ENCODE results near the gene FRAT1. TPM values are rescaled to one million over a fixed set of nuclear protein-coding genes. Genes with fewer than 3 reads are reported as not detected.

The FRAT1 gene
- total RNA-seq, 1 experiment from 2014 or later: 2.1 TPM

DNA sequence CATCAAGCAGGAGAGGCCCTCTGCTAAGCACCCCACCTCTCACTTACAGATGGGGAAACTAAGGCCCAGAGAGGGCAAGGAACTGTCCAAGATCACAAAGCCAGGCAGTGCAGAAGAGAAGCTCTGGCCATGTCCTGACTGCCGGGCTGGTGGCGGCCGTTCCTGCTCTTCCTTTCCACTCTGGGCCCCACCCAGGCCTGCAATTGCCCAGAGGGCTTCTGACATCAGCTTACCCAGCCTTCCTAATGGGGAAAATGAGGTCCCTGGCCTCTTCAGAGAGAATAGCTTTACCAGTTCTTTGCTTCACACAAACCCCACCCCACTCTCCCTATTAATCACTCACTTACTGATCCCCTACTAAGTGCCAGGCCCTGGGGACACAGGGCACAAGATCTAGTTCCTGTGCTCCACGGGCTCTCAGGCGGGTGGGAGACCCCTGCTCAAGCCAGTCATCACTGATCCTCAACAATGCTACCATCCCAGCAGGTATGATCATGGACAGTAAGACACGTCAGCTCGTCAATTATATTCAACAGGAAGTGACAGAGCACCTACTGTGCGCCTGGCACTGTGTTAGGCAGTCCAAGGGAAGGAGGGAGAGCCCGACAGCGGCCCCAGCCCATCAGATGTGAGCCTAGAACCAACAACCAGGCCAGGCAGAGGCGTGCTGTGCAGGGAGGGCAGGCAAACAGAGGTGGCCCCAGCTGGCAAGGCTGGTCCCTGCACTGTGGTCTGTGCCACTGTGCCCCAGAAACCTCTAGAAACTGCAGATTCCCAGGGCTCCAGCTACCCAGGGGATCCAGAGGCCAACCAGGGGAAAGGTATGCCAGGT is 41.9 kb downstream of the FRAT1 start:
- Mint-ChIP-seq H3K36me3 (ENCODE audit: insufficient read depth, unreplicated experiment) (peaks cover 30% of the 10 kb centered on the region), H3K9me3 (ENCODE audit: low read depth, unreplicated experiment) (no peaks in the 10 kb centered on the region), H3K4me3 (ENCODE audit: low read depth, unreplicated experiment) (no peak overlapping the region), H3K27ac (ENCODE audit: unreplicated experiment) (no peak overlapping the region), H3K4me1 (ENCODE audit: low read depth, unreplicated experiment) (no peaks in the 10 kb centered on the region), H3K27me3 (ENCODE audit: unreplicated experiment) (no peaks in the 10 kb centered on the region)
- CTCF ChIA-PET: interaction anchor here (0.6 kb wide), 1 partner anchor 64 kb away, joined by 4 read pairs; no protein-coding TSS in a partner anchor
- TF ChIP-seq, protein P1, sequence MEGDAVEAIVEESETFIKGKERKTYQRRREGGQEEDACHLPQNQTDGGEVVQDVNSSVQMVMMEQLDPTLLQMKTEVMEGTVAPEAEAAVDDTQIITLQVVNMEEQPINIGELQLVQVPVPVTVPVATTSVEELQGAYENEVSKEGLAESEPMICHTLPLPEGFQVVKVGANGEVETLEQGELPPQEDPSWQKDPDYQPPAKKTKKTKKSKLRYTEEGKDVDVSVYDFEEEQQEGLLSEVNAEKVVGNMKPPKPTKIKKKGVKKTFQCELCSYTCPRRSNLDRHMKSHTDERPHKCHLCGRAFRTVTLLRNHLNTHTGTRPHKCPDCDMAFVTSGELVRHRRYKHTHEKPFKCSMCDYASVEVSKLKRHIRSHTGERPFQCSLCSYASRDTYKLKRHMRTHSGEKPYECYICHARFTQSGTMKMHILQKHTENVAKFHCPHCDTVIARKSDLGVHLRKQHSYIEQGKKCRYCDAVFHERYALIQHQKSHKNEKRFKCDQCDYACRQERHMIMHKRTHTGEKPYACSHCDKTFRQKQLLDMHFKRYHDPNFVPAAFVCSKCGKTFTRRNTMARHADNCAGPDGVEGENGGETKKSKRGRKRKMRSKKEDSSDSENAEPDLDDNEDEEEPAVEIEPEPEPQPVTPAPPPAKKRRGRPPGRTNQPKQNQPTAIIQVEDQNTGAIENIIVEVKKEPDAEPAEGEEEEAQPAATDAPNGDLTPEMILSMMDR (IDR thresholded peaks at IDR 0.05; ENCODE audit: unreplicated experiment): no peak
- BruUV-seq (replicated peaks): no TSS peak
- DNase-seq: no peak
- intact Hi-C loops (cut with micrococcal nuclease; ENCODE audit: unreplicated experiment): no loop called here

DNA sequence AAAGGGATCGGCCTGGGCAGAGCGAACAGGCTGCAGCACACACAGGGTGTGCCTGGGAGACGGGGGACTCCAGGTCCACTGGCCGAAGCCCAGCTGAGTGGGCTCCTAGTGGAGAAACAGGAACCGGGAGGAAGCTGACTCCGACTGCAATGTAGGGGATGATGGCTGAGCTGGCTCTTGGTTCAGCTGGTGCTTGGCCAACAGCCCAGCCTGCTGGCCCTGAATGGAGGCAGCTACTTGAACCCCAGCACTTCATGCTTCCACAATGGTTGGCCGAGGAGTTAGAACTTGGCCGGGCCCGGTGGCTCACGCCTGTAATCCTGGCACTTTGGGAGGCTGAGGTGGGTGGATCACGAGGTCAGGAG is 42.4 kb downstream of the FRAT1 start:
- H3K4me1 Mint-ChIP-seq (ENCODE audit: low read depth, unreplicated experiment): no peaks in the 10 kb centered on the region
- no peaks in the 10 kb centered on the region for H3K27me3 Mint-ChIP-seq (ENCODE audit: unreplicated experiment)
- CTCF ChIA-PET: no interaction called here
- H3K4me3 Mint-ChIP-seq (ENCODE audit: low read depth, unreplicated experiment): no peak overlapping the region
- peaks cover 24% of the 10 kb centered on the region for H3K36me3 Mint-ChIP-seq (ENCODE audit: insufficient read depth, unreplicated experiment)
- H3K27ac Mint-ChIP-seq (ENCODE audit: unreplicated experiment): no peak overlapping the region
- no peak for DNase-seq
- intact Hi-C loops (cut with micrococcal nuclease; ENCODE audit: unreplicated experiment): no loop called here
- H3K9me3 Mint-ChIP-seq (ENCODE audit: low read depth, unreplicated experiment): no peaks in the 10 kb centered on the region
- no TSS peak for BruUV-seq (replicated peaks)
- TF ChIP-seq, protein P1 (IDR thresholded peaks at IDR 0.05; ENCODE audit: unreplicated experiment): no peak

DNA sequence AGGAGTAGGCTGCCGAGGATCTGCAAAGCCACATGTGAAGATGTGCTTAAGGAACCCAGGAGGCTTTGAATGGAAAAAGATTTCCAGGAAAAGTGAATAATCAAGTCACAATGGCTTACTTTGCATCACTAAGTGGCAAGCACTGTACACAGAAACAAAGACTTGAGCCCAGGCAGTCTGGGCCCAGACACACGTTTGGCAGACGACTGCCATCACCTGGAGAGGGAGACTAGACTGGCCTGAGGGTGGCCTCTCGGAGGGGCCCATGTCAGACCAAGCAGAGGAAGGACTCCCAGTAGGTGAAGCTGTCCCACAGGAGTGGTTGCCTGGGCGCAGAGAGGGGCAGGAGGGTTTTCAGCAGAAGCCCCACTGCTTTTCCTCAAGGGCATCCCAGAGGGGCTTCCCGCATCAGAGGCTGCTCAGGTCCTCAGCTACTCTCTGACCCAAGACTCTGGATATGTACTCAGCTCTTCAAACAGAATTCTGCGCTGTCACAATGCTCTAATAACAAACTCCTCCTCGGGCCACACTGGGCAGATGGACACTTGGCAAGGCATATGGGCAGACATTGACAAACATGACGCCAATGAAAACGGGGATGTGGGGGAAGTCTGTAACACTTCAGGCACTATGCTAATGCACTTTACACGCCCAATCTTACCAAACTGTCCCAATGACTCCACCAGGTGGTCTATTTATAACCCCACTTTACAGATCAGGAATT is 43.4 kb downstream of the FRAT1 start:
- no peak for DNase-seq
- TF ChIP-seq, protein P1 (IDR thresholded peaks at IDR 0.05; ENCODE audit: unreplicated experiment): no peak
- H3K4me1 Mint-ChIP-seq (ENCODE audit: low read depth, unreplicated experiment): no peaks in the 10 kb centered on the region
- H3K9me3 Mint-ChIP-seq (ENCODE audit: low read depth, unreplicated experiment): no peaks in the 10 kb centered on the region
- H3K4me3 Mint-ChIP-seq (ENCODE audit: low read depth, unreplicated experiment): no peak overlapping the region
- H3K27me3 Mint-ChIP-seq (ENCODE audit: unreplicated experiment): no peaks in the 10 kb centered on the region
- BruUV-seq (replicated peaks): no TSS peak
- peaks cover 24% of the 10 kb centered on the region for H3K36me3 Mint-ChIP-seq (ENCODE audit: insufficient read depth, unreplicated experiment)
- CTCF ChIA-PET: interaction anchor here (0.5 kb wide), 1 partner anchor 26 kb away, joined by 4 read pairs; no protein-coding TSS in a partner anchor
- intact Hi-C loops (cut with micrococcal nuclease; ENCODE audit: unreplicated experiment): no loop called here
- no peak overlapping the region for H3K27ac Mint-ChIP-seq (ENCODE audit: unreplicated experiment)

DNA sequence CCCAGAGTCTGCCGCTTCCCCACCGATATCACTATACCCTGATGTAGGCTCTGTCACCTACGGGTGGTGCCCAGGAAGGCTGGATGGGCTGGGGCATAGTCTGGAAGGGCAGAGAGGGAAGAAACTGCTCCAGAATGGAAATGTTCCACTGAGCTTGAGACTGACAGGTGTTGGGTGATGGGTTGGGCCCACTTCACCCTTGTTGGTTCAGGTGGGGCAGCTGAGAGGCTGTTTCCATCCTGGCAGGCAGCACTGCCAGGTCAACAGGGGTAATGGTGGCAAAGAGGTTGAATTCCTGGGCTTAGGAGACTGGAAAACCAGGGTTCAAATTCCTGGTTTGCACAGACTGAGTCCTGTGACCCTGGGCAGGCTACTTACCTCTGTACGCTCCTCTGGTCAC is 44.0 kb downstream of the FRAT1 start:
- DNase-seq: no peak
- CTCF ChIA-PET: interaction anchor here (0.5 kb wide), 1 partner anchor 25 kb away, joined by 4 read pairs; no protein-coding TSS in a partner anchor
- H3K27ac Mint-ChIP-seq (ENCODE audit: unreplicated experiment): no peak overlapping the region
- BruUV-seq (replicated peaks): no TSS peak
- intact Hi-C loops (cut with micrococcal nuclease; ENCODE audit: unreplicated experiment): no loop called here
- H3K27me3 Mint-ChIP-seq (ENCODE audit: unreplicated experiment): no peaks in the 10 kb centered on the region
- H3K9me3 Mint-ChIP-seq (ENCODE audit: low read depth, unreplicated experiment): no peaks in the 10 kb centered on the region
- H3K36me3 Mint-ChIP-seq (ENCODE audit: insufficient read depth, unreplicated experiment): peaks cover 24% of the 10 kb centered on the region
- H3K4me3 Mint-ChIP-seq (ENCODE audit: low read depth, unreplicated experiment): no peak overlapping the region
- no peaks in the 10 kb centered on the region for H3K4me1 Mint-ChIP-seq (ENCODE audit: low read depth, unreplicated experiment)
- TF ChIP-seq, protein P1 (IDR thresholded peaks at IDR 0.05; ENCODE audit: unreplicated experiment): no peak

All from Calu3 (cell line).